GM23248 (cell line): ENCODE measurements around the gene FBXO39.

Experiments
- EZH2 ChIP-seq: fragments of 200-600 bp; sonication (generic); IDR thresholded peaks from 2 replicates; pipeline ENCODE4 v1.6.1; 2018; ENCODE audit warnings: antibody characterized with exemption, mild to moderate bottlenecking; ENCODE audit not compliant: insufficient read depth, poor library complexity, severe bottlenecking
- EZH2phosphoT487 ChIP-seq: fragments of 200-600 bp; sonication (generic); IDR thresholded peaks from 2 replicates; pipeline ENCODE4 v1.6.1; 2018; ENCODE audit warnings: antibody characterized with exemption, moderate library complexity, mild to moderate bottlenecking, low read depth; ENCODE audit not compliant: insufficient read depth

GRCh38 chr17:6757747-6758146 is 18.3 kb upstream of the FBXO39 start:
- no peak for TF ChIP-seq EZH2
- no peak for TF ChIP-seq EZH2phosphoT487
